Neural progenitor cell (in vitro differentiated cells): ENCODE results near the gene SLC48A1.

Experiments used
- CTCF ChIP-seq: fragments of 200-600 bp; sonication (generic); IDR thresholded peaks from 2 replicates; pipeline ENCODE4 v1.5.1; 2017; ENCODE audit warnings: antibody characterized with exemption, mild to moderate bottlenecking
- EZH2 ChIP-seq: fragments of 200-600 bp; sonication (generic); IDR thresholded peaks from 2 replicates; pipeline ENCODE4 v1.6.1; 2017; ENCODE audit warnings: antibody characterized with exemption, mild to moderate bottlenecking, moderate library complexity

GRCh38 chr12:47758834-47759690 is 14.0 kb upstream of the SLC48A1 start, which contains the start of gene RAPGEF3:
- peak; percentile 48 for TF ChIP-seq CTCF
- peak; percentile 62 for TF ChIP-seq EZH2
